Measurements from ENCODE around the gene WDR35. TPM values are rescaled to one million over a fixed set of nuclear protein-coding genes. Genes with fewer than 3 reads are reported as not detected.

WDR35 gene
- total RNA-seq, 4 donors from 2014 or later: 6.4 to 11.0 (median 7.6) TPM

DNA sequence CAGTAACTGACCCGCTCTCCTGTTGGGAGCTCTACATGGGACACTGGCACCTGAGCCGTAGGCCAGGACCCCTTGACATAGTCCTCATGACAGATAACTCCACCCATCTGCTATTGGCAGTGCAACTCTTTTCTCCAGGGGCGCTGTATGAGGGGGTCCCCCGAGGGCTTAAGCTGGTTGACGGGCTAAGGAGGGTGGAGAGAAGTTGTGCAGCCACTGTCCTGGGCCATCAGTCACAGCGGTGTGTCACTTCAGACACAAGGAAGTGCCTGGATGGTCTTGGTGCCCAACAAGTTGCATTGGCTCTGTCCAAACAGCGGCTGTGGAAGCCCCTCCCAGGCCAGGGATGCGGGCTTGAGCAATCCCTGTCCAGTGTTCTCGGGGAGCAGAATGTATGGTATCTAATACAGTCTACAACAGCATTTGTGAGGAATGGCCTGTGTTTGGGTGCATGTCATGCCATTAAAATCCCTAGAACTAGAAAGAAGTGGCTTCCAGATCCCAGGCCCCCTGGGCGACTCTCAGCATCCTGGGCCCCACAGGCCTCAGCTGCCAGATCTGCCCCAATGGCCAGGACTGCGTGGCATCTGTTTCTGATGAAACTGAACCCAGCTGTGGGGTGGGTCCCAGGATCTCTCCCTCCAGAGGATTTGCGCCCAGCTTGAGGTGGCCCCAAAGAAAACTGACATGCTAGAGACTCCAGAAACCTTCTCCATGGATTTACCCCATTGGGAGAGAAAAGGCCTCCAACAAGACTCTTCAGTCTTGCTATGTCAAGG, 111.4 kb downstream of the WDR35 start:
- TF ChIP-seq, protein P1, sequence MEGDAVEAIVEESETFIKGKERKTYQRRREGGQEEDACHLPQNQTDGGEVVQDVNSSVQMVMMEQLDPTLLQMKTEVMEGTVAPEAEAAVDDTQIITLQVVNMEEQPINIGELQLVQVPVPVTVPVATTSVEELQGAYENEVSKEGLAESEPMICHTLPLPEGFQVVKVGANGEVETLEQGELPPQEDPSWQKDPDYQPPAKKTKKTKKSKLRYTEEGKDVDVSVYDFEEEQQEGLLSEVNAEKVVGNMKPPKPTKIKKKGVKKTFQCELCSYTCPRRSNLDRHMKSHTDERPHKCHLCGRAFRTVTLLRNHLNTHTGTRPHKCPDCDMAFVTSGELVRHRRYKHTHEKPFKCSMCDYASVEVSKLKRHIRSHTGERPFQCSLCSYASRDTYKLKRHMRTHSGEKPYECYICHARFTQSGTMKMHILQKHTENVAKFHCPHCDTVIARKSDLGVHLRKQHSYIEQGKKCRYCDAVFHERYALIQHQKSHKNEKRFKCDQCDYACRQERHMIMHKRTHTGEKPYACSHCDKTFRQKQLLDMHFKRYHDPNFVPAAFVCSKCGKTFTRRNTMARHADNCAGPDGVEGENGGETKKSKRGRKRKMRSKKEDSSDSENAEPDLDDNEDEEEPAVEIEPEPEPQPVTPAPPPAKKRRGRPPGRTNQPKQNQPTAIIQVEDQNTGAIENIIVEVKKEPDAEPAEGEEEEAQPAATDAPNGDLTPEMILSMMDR (IDR thresholded peaks at IDR 0.05; ENCODE audit: low read depth): no peak

DNA sequence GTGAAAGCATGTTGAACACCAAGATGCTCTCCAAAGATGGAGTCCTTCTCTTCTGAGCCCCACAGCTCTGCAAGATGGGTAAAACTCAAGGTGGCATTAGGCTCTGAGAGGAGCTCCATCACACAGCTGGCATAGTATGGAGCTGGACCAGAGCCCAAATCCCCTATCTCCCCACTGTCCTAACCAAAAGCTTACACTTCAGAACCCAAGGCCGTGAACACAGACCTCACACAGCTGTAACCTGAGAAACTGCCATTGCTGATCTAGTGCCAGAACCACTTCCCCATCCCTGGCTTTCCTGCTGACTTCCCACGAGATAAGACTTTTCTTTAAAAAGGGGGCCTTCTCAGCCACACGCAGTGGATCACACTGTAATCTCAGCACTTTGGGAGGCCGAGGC, 113.2 kb downstream of the WDR35 start:
- TF ChIP-seq, protein P1 (IDR thresholded peaks at IDR 0.05; ENCODE audit: low read depth): no peak

DNA sequence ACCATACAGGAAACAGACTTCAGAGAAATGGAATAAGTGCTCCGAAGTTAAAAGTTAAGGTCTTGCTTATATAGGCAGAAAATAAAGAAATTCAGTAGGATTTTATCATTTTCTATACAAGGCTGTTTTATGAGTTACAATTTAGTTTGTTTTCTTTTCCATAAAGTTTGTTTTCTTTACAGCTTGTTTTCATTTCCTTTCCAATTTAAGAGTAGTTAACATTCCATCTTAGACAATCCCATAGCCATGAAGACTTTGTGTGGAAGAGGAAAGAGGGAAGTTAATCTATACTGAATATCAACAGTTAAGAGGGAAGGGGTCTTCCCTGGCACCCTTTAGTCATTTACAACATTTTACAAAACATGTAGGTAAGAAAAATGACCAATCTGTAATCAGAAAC, 114.6 kb downstream of the WDR35 start:
- TF ChIP-seq, protein P1 (IDR thresholded peaks at IDR 0.05; ENCODE audit: low read depth): no peak

DNA sequence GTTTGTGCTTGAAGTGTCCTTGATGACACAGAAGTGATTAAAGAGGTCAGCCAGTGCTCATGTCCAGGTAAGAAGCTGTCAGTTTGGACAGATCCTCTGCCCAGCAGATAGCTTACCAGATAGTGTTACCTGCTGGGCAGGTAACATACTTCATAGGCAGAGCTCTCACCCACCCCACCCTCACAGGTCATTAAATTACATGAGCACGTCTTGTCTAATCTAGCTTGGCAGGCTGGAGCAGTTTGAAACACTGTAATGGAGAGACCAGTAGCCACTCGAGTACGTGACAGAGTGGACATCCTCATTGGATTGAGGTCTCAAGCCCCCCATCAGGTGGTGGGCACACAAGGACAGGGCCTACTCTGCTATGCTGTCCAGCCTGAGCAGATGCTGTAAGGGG, 115.2 kb downstream of the WDR35 start:
- TF ChIP-seq, protein P1 (IDR thresholded peaks at IDR 0.05; ENCODE audit: low read depth): no peak

DNA sequence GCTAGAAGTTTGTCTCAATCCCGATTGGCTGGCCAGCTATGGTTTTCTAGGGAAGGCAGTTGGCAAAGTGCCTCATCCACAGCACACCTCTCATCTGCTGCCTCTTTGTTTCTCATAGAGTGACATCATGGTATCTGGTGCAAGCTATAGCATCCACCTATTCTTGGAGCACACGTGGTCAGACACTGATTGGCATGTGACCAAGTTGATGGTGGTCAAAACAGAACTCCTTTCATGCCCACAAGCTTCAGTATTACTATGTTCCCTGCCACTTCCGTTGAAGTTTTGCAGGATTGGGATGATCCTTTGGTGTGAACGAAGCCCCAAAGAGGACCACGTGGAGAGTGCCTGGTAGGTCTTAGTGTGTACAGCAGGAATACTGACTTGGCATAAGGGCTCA, 116.9 kb downstream of the WDR35 start:
- TF ChIP-seq, protein P1 (IDR thresholded peaks at IDR 0.05; ENCODE audit: low read depth): no peak

DNA sequence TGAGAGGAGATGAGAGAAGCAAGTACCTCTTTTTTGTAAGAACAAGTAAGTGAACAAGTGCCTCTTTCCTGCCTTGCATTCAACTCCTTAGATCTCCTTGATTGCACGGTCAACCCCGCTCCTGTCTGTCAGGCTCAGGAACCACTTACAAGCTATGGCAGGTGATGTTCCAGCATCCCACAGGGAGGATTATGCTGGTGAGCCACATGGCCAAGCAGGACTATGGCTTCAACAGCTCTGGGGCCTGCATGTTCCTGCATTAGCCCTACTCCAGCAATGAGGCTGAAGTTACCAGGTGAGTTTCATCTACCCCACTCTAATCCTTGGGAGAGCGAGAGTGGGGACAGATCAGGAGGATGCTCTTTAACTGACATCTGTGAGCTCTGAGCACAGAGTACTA, 117.6 kb downstream of the WDR35 start:
- TF ChIP-seq, protein P1 (IDR thresholded peaks at IDR 0.05; ENCODE audit: low read depth): no peak

DNA sequence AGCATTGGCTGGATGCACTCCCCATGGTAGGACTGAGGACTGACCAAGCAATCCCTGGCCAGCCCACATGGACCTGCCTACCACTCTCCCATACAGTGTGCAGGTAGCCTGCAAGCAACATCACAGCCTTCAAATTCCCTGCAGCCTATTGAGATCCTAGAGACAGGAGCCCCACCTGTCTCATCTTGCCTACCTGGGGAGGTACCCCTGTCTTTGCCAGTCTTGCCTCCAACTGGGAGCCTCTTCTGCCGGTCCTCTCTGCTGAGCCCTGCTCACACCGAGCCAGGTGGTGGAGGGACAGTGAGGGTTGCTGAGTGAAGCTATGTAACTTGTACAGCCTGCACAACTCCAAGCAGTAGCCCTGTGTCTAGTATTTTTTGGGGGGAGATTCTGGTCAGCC, 118.1 kb downstream of the WDR35 start:
- TF ChIP-seq, protein P1 (IDR thresholded peaks at IDR 0.05; ENCODE audit: low read depth): no peak

Data from subcutaneous adipose tissue (tissue), 4 donors.